ENCODE measurements around the gene TNNT1.

GRCh38 chr19:55189403-55189835 is 40.4 kb upstream of the TNNT1 start:
- TF ChIP-seq CTCF (conservative IDR thresholded peaks at IDR 0.05) (no peak), EZH2 (IDR thresholded peaks at IDR 0.05; ENCODE audit: low read depth) (no peak)
